Activated naive CD8-positive, alpha-beta T cell treated with anti-CD3 and anti-CD28 coated beads, Interleukin-2, amount 10 ng/mL, durations not matched to agents 7 days and 5 days (primary cell): ENCODE measurements around the gene MAD1L1. TPM values are rescaled to one million over a fixed set of nuclear protein-coding genes. Genes with fewer than 3 reads are reported as not detected.
A peak's percentile ranks its signal among the peaks of the same experiment; 100 is the strongest.

Experiments used
- ATAC-seq: fragments of 150-1000 bp; cut with Tn5 transposase; one replicate; pipeline ENCODE4 v1.10.0; 2021; ENCODE audit warnings: low read depth, moderate library complexity
- POLR2A ChIA-PET: fragments of 350-600 bp; sonication (Branson Sonifier 250); formaldehyde crosslinking; loops from one replicate; lab custom pipeline; 2021; ENCODE audit warnings: antibody characterized with exemption; lab: Charles Lee
- DNase-seq: peaks from one replicate; pipeline ENCODE4 v3.0.0; 2021
- H3K27ac Mint-ChIP-seq: one replicate; pipeline ENCODE4 v1.8.0; 2022; ENCODE audit warnings: mild to moderate bottlenecking, mixed read lengths
- H3K27me3 Mint-ChIP-seq: one replicate; pipeline ENCODE4 v1.8.0; 2022; ENCODE audit warnings: mild to moderate bottlenecking, moderate library complexity, mixed read lengths
- H3K36me3 Mint-ChIP-seq: one replicate; pipeline ENCODE4 v1.8.0; 2021; ENCODE audit warnings: mild to moderate bottlenecking, mixed read lengths
- H3K4me1 Mint-ChIP-seq: one replicate; pipeline ENCODE4 v1.8.0; 2021; ENCODE audit warnings: mixed read lengths
- H3K4me3 Mint-ChIP-seq: one replicate; pipeline ENCODE4 v1.8.0; 2022; ENCODE audit warnings: mild to moderate bottlenecking, moderate library complexity, mixed read lengths
- H3K9me3 Mint-ChIP-seq: one replicate; pipeline ENCODE4 v1.8.0; 2021; ENCODE audit warnings: mixed read lengths
- total RNA-seq, 2 experiments: library from RNA; stranded (reverse); gene quantifications; one replicate each; pipeline ENCODE4 v1.2.3, GENCODE V29; 2021

The MAD1L1 gene
- 10 to 100 TPM; 72.7 to 82.6 TPM for total RNA-seq

- Mint-ChIP-seq H3K36me3 (peaks cover 11% of the 10 kb centered on the region), H3K4me3 (peak within 1 kb of the TSS; percentile 96), H3K4me1 (peaks cover 10% of the 10 kb centered on the region), H3K27ac (peak within 1 kb of the TSS; percentile 87), H3K27me3 (no peaks in the 10 kb centered on the region), H3K9me3 (no peaks in the 10 kb centered on the region)
- ATAC-seq = peak; percentile 92
- POLR2A ChIA-PET = interaction anchor here (0.6 to 2.2 kb wide), 6 partner anchors 9 to 1259 kb away, joined by 3 to 21 read pairs (median 4); partner anchors contain the start of genes MRM2 and NUDT1
- DNase-seq = peak; percentile 94
These were observed at the start of gene MAD1L1 for GRCh38 chr7:2232766-2233520. MAD1L1 (minus strand) TSS chr7:2232945; CDS start chr7:2230133, 2,812 bp downstream.

- no peaks in the 10 kb centered on the region for H3K9me3 Mint-ChIP-seq
- no peaks in the 10 kb centered on the region for H3K36me3 Mint-ChIP-seq
- H3K4me3 Mint-ChIP-seq = no peak overlapping the region
- DNase-seq (no peak), ATAC-seq (no peak)
- H3K4me1 Mint-ChIP-seq = peaks cover 7% of the 10 kb centered on the region
- no peaks in the 10 kb centered on the region for H3K27me3 Mint-ChIP-seq
- no peak overlapping the region for H3K27ac Mint-ChIP-seq
- POLR2A ChIA-PET = no interaction called here
These were observed 49.5 kb upstream of the MAD1L1 start for GRCh38 chr7:2282185-2282751.

DNA sequence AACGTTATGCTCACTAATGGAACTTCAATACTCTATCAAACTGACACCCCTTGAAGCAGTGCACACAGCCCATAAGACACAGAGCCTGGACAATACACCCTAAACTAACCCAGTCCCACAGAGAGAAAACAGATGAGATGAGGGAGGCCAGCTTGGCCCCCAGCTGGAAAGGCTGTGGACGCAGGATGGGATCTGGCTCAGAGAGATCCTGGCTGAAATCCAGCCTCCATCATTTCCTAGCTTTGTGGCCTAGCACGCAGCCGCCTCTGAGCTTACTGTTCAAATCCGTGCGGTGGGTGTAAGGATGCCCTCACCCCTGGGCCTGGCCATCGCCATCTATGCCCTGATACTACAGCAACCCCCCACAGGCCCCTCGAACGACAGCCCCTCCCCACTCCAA lies 48.8 kb upstream of the MAD1L1 start:
- H3K9me3 Mint-ChIP-seq = no peaks in the 10 kb centered on the region
- peaks cover 7% of the 10 kb centered on the region for H3K4me1 Mint-ChIP-seq
- no peak overlapping the region for H3K4me3 Mint-ChIP-seq
- no peaks in the 10 kb centered on the region for H3K27me3 Mint-ChIP-seq
- POLR2A ChIA-PET = no interaction called here
- no peaks in the 10 kb centered on the region for H3K36me3 Mint-ChIP-seq
- no peak for ATAC-seq
- no peak for DNase-seq
- H3K27ac Mint-ChIP-seq = no peak overlapping the region

DNA sequence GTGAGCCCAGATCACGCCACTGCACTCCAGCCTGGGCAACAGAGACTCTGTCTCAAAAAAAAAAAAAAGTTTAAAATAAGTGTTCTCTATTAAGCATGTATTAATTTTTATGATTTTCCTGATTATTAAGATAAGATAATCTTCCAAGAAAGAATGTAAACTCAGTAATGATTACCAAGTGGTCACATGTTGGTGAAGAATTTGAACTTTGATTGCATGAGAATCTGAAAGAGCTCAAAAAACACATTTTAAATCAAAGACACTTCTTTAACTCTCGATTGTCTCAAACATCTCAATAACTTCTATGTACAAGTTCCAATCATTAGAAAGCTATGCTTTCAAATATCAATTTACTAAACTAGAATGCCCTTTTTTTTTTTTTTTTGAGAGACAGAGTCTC lies 47.7 kb upstream of the MAD1L1 start:
- no peaks in the 10 kb centered on the region for H3K36me3 Mint-ChIP-seq
- ATAC-seq (no peak), DNase-seq (no peak)
- no peak overlapping the region for H3K4me3 Mint-ChIP-seq
- H3K9me3 Mint-ChIP-seq = no peaks in the 10 kb centered on the region
- H3K27ac Mint-ChIP-seq = no peak overlapping the region
- POLR2A ChIA-PET = interaction anchor here (1.0 kb wide), 1 partner anchor 11 kb away, joined by 3 read pairs; no protein-coding TSS in a partner anchor
- peaks cover 7% of the 10 kb centered on the region for H3K4me1 Mint-ChIP-seq
- H3K27me3 Mint-ChIP-seq = no peaks in the 10 kb centered on the region

- no peaks in the 10 kb centered on the region for H3K36me3 Mint-ChIP-seq
- H3K4me3 Mint-ChIP-seq = no peak overlapping the region
- DNase-seq (no peak), ATAC-seq (no peak)
- no peaks in the 10 kb centered on the region for H3K27me3 Mint-ChIP-seq
- peaks cover 7% of the 10 kb centered on the region for H3K4me1 Mint-ChIP-seq
- H3K27ac Mint-ChIP-seq = no peak overlapping the region
- POLR2A ChIA-PET = interaction anchor here (1.0 kb wide), 1 partner anchor 12 kb away, joined by 3 read pairs; no protein-coding TSS in a partner anchor
- no peaks in the 10 kb centered on the region for H3K9me3 Mint-ChIP-seq
These were observed 47.2 kb upstream of the MAD1L1 start for GRCh38 chr7:2279896-2280295.

GRCh38 chr7:2278026-2278425 lies 45.3 kb upstream of the MAD1L1 start:
- H3K27ac Mint-ChIP-seq = no peak overlapping the region
- POLR2A ChIA-PET = no interaction called here
- no peaks in the 10 kb centered on the region for H3K36me3 Mint-ChIP-seq
- no peaks in the 10 kb centered on the region for H3K27me3 Mint-ChIP-seq
- H3K4me1 Mint-ChIP-seq = peaks cover 7% of the 10 kb centered on the region
- no peak overlapping the region for H3K4me3 Mint-ChIP-seq
- no peak for ATAC-seq
- DNase-seq = no peak
- H3K9me3 Mint-ChIP-seq = no peaks in the 10 kb centered on the region

DNA sequence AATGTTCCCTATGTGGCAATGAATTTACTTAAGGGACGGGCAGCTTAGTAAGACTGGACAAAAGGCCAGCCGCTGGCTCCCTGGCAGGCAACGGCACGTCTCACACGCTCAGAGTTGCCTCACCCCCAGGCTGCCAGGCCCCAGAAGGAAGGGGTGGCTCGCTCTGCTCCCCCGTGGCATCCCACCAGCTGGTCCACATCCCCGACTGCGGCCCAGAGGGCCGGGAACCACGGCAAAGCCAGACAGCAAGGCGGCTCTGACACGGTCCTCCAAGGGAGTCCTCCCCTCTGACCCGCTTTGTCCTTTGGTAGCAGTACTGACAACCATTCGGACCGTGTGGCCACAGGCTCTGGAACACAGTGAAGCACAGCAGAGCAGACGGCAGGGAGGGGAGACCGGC lies 43.4 kb upstream of the MAD1L1 start:
- no peaks in the 10 kb centered on the region for H3K27me3 Mint-ChIP-seq
- no peak for ATAC-seq
- H3K27ac Mint-ChIP-seq = no peak overlapping the region
- H3K4me3 Mint-ChIP-seq = no peak overlapping the region
- no peak for DNase-seq
- no peaks in the 10 kb centered on the region for H3K9me3 Mint-ChIP-seq
- POLR2A ChIA-PET = no interaction called here
- peaks cover 7% of the 10 kb centered on the region for H3K4me1 Mint-ChIP-seq
- peaks cover 3% of the 10 kb centered on the region for H3K36me3 Mint-ChIP-seq

DNA sequence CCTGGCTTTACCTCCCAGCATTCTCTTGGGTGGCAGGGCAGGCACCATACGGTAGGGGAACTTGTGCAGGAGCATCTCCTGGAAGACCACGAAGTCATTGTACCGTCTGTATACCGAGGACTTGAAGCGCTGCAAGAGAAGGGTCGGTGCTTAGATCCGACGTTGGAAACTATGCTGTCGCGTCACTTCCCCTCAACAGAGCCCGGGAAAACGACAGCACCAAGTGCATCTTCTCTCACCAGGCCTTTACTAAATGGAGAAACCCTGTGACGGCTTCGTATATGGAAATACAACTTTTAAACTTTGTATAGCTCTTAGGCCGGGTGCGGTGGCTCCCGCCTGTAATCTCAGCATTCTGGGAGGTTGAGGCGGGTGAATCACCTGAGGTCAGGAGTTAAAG lies 42.4 kb upstream of the MAD1L1 start:
- H3K4me3 Mint-ChIP-seq = no peak overlapping the region
- no peaks in the 10 kb centered on the region for H3K27me3 Mint-ChIP-seq
- no peaks in the 10 kb centered on the region for H3K9me3 Mint-ChIP-seq
- DNase-seq (no peak), ATAC-seq (no peak)
- peaks cover 5% of the 10 kb centered on the region for H3K4me1 Mint-ChIP-seq
- H3K27ac Mint-ChIP-seq = no peak overlapping the region
- POLR2A ChIA-PET = no interaction called here
- peaks cover 3% of the 10 kb centered on the region for H3K36me3 Mint-ChIP-seq

DNA sequence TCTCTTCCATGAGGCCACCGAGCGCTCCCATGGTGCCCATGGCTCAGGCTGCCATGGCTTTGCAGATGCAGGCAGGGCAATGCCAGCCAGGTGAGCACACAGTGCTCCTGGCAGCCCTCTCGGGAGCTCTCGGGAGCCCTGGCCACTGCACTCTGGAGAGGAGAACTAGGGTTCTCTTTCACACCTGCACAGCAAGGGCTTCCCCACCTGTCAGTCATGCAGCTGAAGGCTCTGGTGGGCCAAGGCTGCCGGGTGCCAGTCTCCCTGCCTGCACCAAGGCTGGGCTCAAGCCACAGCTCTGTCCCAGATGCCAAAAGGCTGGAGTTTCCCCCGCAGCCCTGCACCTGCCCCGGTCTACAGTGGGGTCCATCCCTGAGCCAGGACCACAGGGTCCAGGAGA lies 41.9 kb upstream of the MAD1L1 start:
- POLR2A ChIA-PET = no interaction called here
- no peaks in the 10 kb centered on the region for H3K27me3 Mint-ChIP-seq

DNA sequence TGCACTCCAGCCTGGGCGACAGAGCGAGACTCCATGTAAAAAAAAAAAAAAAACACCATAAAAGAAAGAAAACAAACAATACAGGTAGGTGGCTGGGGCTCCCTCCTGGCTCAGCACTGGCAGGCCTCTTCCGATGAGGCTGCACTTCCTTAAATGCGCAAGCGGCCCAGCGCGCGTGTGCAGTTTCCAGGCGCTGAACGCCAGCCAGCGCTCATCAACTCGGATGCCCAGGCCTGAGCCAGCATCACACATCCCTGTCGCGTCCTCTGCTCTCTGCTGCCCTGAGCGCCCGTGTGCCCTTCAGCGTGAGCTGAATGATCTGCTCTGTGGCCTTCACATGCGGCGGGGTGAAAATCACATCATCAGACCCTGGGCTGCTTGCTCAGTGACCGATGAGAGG lies 41.1 kb upstream of the MAD1L1 start:
- POLR2A ChIA-PET = no interaction called here
- DNase-seq (no peak), ATAC-seq (no peak)
- H3K27ac Mint-ChIP-seq = no peak overlapping the region
- no peaks in the 10 kb centered on the region for H3K9me3 Mint-ChIP-seq
- H3K4me3 Mint-ChIP-seq = no peak overlapping the region
- H3K36me3 Mint-ChIP-seq = peaks cover 6% of the 10 kb centered on the region
- H3K4me1 Mint-ChIP-seq = no peaks in the 10 kb centered on the region
- H3K27me3 Mint-ChIP-seq = no peaks in the 10 kb centered on the region

More for the DNA sequence above, 41.9 kb upstream of the MAD1L1 start:
- H3K9me3 Mint-ChIP-seq = no peaks in the 10 kb centered on the region
- peaks cover under 1% of the 10 kb centered on the region for H3K4me1 Mint-ChIP-seq
- H3K27ac Mint-ChIP-seq = no peak overlapping the region
- H3K4me3 Mint-ChIP-seq = no peak overlapping the region
- ATAC-seq = no peak
- peaks cover 3% of the 10 kb centered on the region for H3K36me3 Mint-ChIP-seq
- no peak for DNase-seq

- DNase-seq (no peak), ATAC-seq (no peak)
- peaks cover 6% of the 10 kb centered on the region for H3K36me3 Mint-ChIP-seq
- no peaks in the 10 kb centered on the region for H3K4me1 Mint-ChIP-seq
- POLR2A ChIA-PET = no interaction called here
- no peaks in the 10 kb centered on the region for H3K27me3 Mint-ChIP-seq
- no peaks in the 10 kb centered on the region for H3K9me3 Mint-ChIP-seq
- no peak overlapping the region for H3K27ac Mint-ChIP-seq
- no peak overlapping the region for H3K4me3 Mint-ChIP-seq
These were observed 39.3 kb upstream of the MAD1L1 start for GRCh38 chr7:2272031-2272430.

DNA sequence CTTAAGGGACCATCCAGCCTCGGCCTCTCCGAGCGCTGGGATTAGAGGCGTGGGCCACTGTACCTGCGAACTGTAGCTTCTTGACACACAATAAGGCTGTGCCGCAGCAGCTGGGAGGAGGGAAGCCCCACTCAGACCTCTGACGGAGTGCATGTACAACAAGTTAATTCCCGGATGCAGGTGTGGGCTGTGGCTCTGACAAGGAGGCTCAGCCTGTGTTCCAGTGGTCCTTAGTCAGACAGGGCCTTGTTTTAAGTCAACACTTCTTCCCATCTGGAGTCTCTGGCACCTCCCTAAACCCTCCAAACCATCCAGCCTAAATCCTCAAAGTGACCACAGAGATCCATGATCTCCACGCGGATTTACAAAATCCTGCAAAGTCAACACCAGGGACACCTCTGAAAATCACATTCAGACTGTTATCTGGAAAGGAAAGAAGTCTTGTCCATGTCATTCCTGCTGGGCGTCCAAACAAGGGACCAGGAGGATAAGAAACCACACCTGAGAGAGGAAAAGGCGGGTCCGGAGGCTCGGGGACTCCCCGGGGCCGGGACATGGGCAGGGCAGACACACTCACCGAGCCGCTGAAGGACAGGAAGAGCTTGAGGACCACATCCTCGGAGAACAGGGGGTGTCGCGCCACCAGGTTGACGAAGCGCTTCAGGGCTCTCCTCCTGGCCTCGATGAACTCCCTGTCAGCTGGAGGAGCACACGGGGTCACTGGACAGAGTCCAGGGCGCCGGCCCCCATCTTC lies 38.7 kb upstream of the MAD1L1 start:
- no peaks in the 10 kb centered on the region for H3K4me1 Mint-ChIP-seq
- H3K4me3 Mint-ChIP-seq = no peak overlapping the region
- ATAC-seq (no peak), DNase-seq (no peak)
- H3K27ac Mint-ChIP-seq = no peak overlapping the region
- H3K9me3 Mint-ChIP-seq = no peaks in the 10 kb centered on the region
- H3K36me3 Mint-ChIP-seq = peaks cover 6% of the 10 kb centered on the region
- no peaks in the 10 kb centered on the region for H3K27me3 Mint-ChIP-seq
- POLR2A ChIA-PET = no interaction called here

DNA sequence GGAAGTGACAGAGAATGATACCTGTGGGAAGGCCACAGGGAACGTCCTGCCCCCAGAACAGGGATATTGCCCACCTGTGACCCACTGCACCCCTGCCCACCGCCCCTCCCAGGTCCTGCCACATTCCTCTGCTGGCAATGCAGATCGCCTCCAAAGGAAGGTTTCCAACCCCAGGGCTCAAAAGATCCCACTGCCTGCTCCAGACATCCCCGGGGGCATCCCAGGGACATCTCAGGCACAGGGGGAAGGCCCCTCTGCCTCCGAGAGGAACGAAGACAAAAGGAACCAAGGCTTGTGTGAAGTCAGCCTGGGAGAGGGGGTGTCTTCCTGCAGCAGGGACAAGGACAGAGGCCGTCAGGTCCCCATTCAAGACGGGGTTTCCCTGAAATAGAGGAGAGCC lies 37.8 kb upstream of the MAD1L1 start:
- POLR2A ChIA-PET = no interaction called here
- DNase-seq = no peak
- Mint-ChIP-seq H3K36me3 (peaks cover 6% of the 10 kb centered on the region), H3K9me3 (no peaks in the 10 kb centered on the region), H3K4me3 (no peak overlapping the region), H3K27me3 (no peaks in the 10 kb centered on the region), H3K27ac (no peak overlapping the region), H3K4me1 (no peaks in the 10 kb centered on the region)
- ATAC-seq = no peak
